GM12878 (cell line): ENCODE data around the gene KDM3B. TPM values are rescaled to one million over a fixed set of nuclear protein-coding genes. Genes with fewer than 3 reads are reported as not detected.

ENCODE experiments used
- ATAC-seq: fragments of 200-7000 bp; cut with Tn5 transposase; 3 replicates; pipeline ENCODE4 v1.9.1; 2020; ENCODE audit warnings: mild to moderate bottlenecking, moderate library complexity
- BruUV-seq: library from RNA; stranded (reverse); fragments of 400-500 nt; replicated peaks from 2 replicates; lab custom pipeline; 2021; lab: Mats Ljungman, UMichigan
- CTCF ChIA-PET: fragments of 300-600 bp; sonication (Branson Sonifier 250); formaldehyde crosslinking; extraction: SDS; loops from one replicate; lab custom pipeline; 2021; ENCODE audit warnings: inconsistent platforms; lab: Yijun Ruan, JAX
- POLR2A ChIA-PET: fragments of 350-600 bp; formaldehyde crosslinking; extraction: SDS; loops from one replicate; lab custom pipeline; 2021; ENCODE audit warnings: inconsistent platforms; lab: Charles Lee
- RAD21 ChIA-PET: fragments of 300-600 bp; sonication (Branson Sonifier 250); formaldehyde crosslinking; loops from one replicate; lab custom pipeline; 2023; ENCODE audit warnings: antibody characterized with exemption; ENCODE audit not compliant: unreplicated experiment; lab: Charles Lee
- SMC1A ChIA-PET: fragments of 300-600 bp; sonication (Branson Sonifier 250); formaldehyde crosslinking; loops from one replicate; lab custom pipeline; 2023; ENCODE audit not compliant: unreplicated experiment, uncharacterized antibody; lab: Charles Lee
- DNase-seq: peaks from one replicate; pipeline ENCODE4 v3.0.0-alpha.2; 2011; ENCODE audit warnings: low read depth, low spot score
- FAIRE-seq: peaks from 3 replicates; lab custom pipeline; 2011; peaks lifted over from hg19 to GRCh38; lab: Jason Lieb, UNC
- H2AFZ ChIP-seq: 2 replicates; pipeline ENCODE4 v1.6.0; 2011; ENCODE audit warnings: low read depth, low read length, control low read depth; ENCODE audit not compliant: control insufficient read depth
- H3K27ac ChIP-seq: 2 replicates; pipeline ENCODE4 v1.5.1; 2011; ENCODE audit warnings: control low read depth; ENCODE audit not compliant: control insufficient read depth, insufficient read depth
- H3K27me3 ChIP-seq, 2 experiments: replicated peaks in 1 of 2; 2 replicates each; pipeline versions ENCODE4 v1.6.0 to v1.6.1; 2011; ENCODE audit warnings: low read length in 1 of 2; ENCODE audit not compliant: control insufficient read depth in 2 of 2, insufficient read depth in 2 of 2
- H3K36me3 ChIP-seq, 2 experiments: 2 replicates each; pipeline ENCODE4 v1.5.1; 2011; ENCODE audit warnings: low read length in 1 of 2; ENCODE audit not compliant: control insufficient read depth in 2 of 2, insufficient read depth in 2 of 2
- H3K4me1 ChIP-seq: 2 replicates; pipeline ENCODE4 v1.6.1; 2011; ENCODE audit warnings: mild to moderate bottlenecking, low read length, moderate library complexity, mixed read lengths; ENCODE audit not compliant: control insufficient read depth, insufficient read depth
- H3K4me2 ChIP-seq: 2 replicates; pipeline ENCODE4 v1.6.0; 2011; ENCODE audit warnings: control low read depth; ENCODE audit not compliant: control insufficient read depth, insufficient read depth
- H3K4me3 ChIP-seq: fragments of 200-600 bp; sonication (generic); 2 replicates; pipeline ENCODE4 v1.5.1; 2016
- H3K79me2 ChIP-seq: 2 replicates; pipeline ENCODE4 v1.6.0; 2011; ENCODE audit warnings: low read length; ENCODE audit not compliant: control insufficient read depth, insufficient read depth
- H3K9ac ChIP-seq: 2 replicates; pipeline ENCODE4 v1.8.0; 2011; ENCODE audit warnings: low read length, control low read depth, mixed read lengths; ENCODE audit not compliant: control insufficient read depth, insufficient read depth
- H3K9me3 ChIP-seq: replicated peaks from 3 replicates; pipeline ENCODE4 v1.5.1; 2011; ENCODE audit warnings: mild to moderate bottlenecking, low read length; ENCODE audit not compliant: control insufficient read depth, insufficient read depth
- H4K20me1 ChIP-seq: 2 replicates; pipeline ENCODE4 v1.6.0; 2011; ENCODE audit not compliant: control insufficient read depth, insufficient read depth
- ATF3 ChIP-seq: IDR thresholded peaks from 2 replicates; pipeline ENCODE4 v1.6.1; 2011; ENCODE audit warnings: low read depth, mild to moderate bottlenecking, low read length, moderate library complexity, borderline replicate concordance; ENCODE audit errors: extremely low read depth
- BRCA1 ChIP-seq: IDR thresholded peaks from 2 replicates; pipeline ENCODE4 v1.6.1; 2011; ENCODE audit warnings: low read depth, low read length, improper control_type of control experiment
- CHD2 ChIP-seq: IDR thresholded peaks from 2 replicates; pipeline ENCODE4 v1.6.1; 2011; ENCODE audit warnings: low read depth, low read length, improper control_type of control experiment, borderline replicate concordance
- CREB1 ChIP-seq: IDR thresholded peaks from 2 replicates; pipeline ENCODE4 v1.6.1; 2012; ENCODE audit warnings: low read depth, mild to moderate bottlenecking, inconsistent platforms
- GABPA ChIP-seq: IDR thresholded peaks from 2 replicates; pipeline ENCODE4 v1.6.1; 2014; ENCODE audit warnings: antibody characterized with exemption, low read depth, mild to moderate bottlenecking, inconsistent platforms
- IKZF2 ChIP-seq, 2 experiments: fragments of 450-650 bp; IDR thresholded peaks; 2 replicates each; pipeline ENCODE4 v1.6.1; 2017; ENCODE audit warnings: mild to moderate bottlenecking in 2 of 2, moderate library complexity in 2 of 2
- NKRF ChIP-seq: fragments of 450-650 bp; conservative IDR thresholded peaks from 2 replicates; pipeline ENCODE4 v1.6.1; 2017; ENCODE audit warnings: mild to moderate bottlenecking, moderate library complexity
- RCOR1 ChIP-seq: conservative IDR thresholded peaks from 2 replicates; pipeline ENCODE4 v1.6.1; 2012; ENCODE audit warnings: low read depth, low read length, improper control_type of control experiment
- SRF ChIP-seq, 2 experiments: IDR thresholded peaks; 2 replicates each; pipeline ENCODE4 v1.6.1; 2011; ENCODE audit warnings: low read depth in 2 of 2, low read length in 2 of 2, mild to moderate bottlenecking in 1 of 2, moderate library complexity in 1 of 2
- TAF1 ChIP-seq: IDR thresholded peaks from 2 replicates; pipeline ENCODE4 v1.6.1; 2011; ENCODE audit warnings: mild to moderate bottlenecking, low read depth, low read length, borderline replicate concordance
- USF1 ChIP-seq: IDR thresholded peaks from 2 replicates; pipeline ENCODE4 v1.6.1; 2011; ENCODE audit warnings: borderline replicate concordance, low read depth, mild to moderate bottlenecking, moderate library complexity, mixed read lengths, low read length; ENCODE audit not compliant: insufficient read depth; ENCODE audit errors: extremely low read length
- WRNIP1 ChIP-seq: IDR thresholded peaks from 2 replicates; pipeline ENCODE4 v1.6.1; 2011; ENCODE audit warnings: low read depth, low read length, improper control_type of control experiment, borderline replicate concordance
- ZNF217 ChIP-seq: fragments of 450-650 bp; IDR thresholded peaks from 2 replicates; pipeline ENCODE4 v1.6.1; 2017; ENCODE audit warnings: antibody characterized with exemption, mild to moderate bottlenecking
- ZNF24 ChIP-seq: fragments of 450-650 bp; IDR thresholded peaks from 2 replicates; pipeline ENCODE4 v1.6.1; 2017; ENCODE audit warnings: antibody characterized with exemption, mild to moderate bottlenecking
- ZNF687 ChIP-seq: fragments of 450-650 bp; IDR thresholded peaks from 2 replicates; pipeline ENCODE4 v1.6.1; 2017; ENCODE audit warnings: mild to moderate bottlenecking, moderate library complexity
- WGBS: methylation state at CpG from one replicate; pipeline ENCODE4 v1.1.6; 2016; ENCODE audit warnings: low lambda C conversion rate; ENCODE audit not compliant: insufficient replicate concordance, insufficient coverage; ENCODE audit errors: missing lambda C conversion rate; 5-methylcytosine and 5-hydroxymethylcytosine counted together
- in situ Hi-C: fragments of 300-500 bp; cut with MboI; formaldehyde crosslinking; loops from 9 replicates; pipeline ENCODE4 v1.14.3; 2018; ENCODE audit warnings: mixed read lengths
- intact Hi-C: fragments of 100-400 bp; cut with micrococcal nuclease; formaldehyde crosslinking; loops from one replicate; pipeline ENCODE4 v1.14.2; 2022; ENCODE audit not compliant: unreplicated experiment
- polyA plus RNA-seq, 11 experiments: library from polyadenylated mRNA; depleted of rRNA in 4 of 11; unstranded in 6 of 11; stranded (reverse) in 5 of 11; fragments of >200 nt; fragmentation: Nextera tagmentation in 4 of 11; fragmentation: Illumina TruSeq in 1 of 11; extraction: Ambion mirVana in 4 of 11; extraction: Trizol in 1 of 11; gene quantifications; 1 replicate in 1 of 11; 2 replicates in 10 of 11; pipeline versions ENCODE4 v1.2.1 to v1.2.3, GENCODE V29; 2011 to 2016; ENCODE audit warnings: inconsistent platforms in 2 of 11, missing spikeins in 2 of 11, low read depth in 1 of 11
- total RNA-seq, 4 experiments: library from RNA; depleted of rRNA in 3 of 4; stranded (reverse); fragments of >200 nt in 3 of 4; fragmentation: Illumina TruSeq in 1 of 4; extraction: Trizol in 1 of 4; gene quantifications; 2 replicates each; pipeline versions ENCODE4 v1.2.1 to v1.2.3, GENCODE V29; 2013 to 2021

The KDM3B gene
- total and polyA plus RNA-seq, 10 of the 15 experiments (the other 5 are each of a cell fraction or from before 2014, with no cell fraction given) = 8.5 to 45.7 (median 29.0) TPM

- WGBS = 0% methylated on average over 1 of the region's 22 CpGs
- RAD21 ChIA-PET = interaction anchor here (0.7 to 2.4 kb wide), 7 partner anchors 11 to 127 kb away, joined by 3 to 22 read pairs (median 3); partner anchors contain the start of genes CDC23, EGR1, KDM3B and REEP2
- intact Hi-C loops = loop anchor here (5.0 kb wide), 2 partner anchors 161 to 204 kb away; partner anchors contain the start of genes BRD8, ETF1 and KIF20A
- TF ChIP-seq ATF3 (no peak), TAF1 (no peak), SRF (IDR thresholded peaks at IDR 0.05; ENCODE audit: low read depth in 2 of 2, low read length in 2 of 2) (no peak), ZNF687 (0 out of 2 replicates have a peak, but pooled peaks have one; percentile 9), IKZF2 (IDR thresholded peaks at IDR 0.05) (peak in 1 of 2 experiments; percentile 38; a peak in 2 of 4 replicates), ZNF24 (peak; percentile 64; the same call in 1 of the 2 replicates), CREB1 (no peak), GABPA (no peak), ZNF217 (no peak), CHD2 (peak; percentile 90), NKRF (peak; percentile 68; the same call in 1 of the 2 replicates), USF1 (peak; percentile 2), RCOR1 (no peak), WRNIP1 (no peak), BRCA1 (no peak)
Observed at GRCh38 chr5:138338411-138339090, 13.9 kb upstream of the KDM3B start.

More at GRCh38 chr5:138338411-138339090, 13.9 kb upstream of the KDM3B start:
- DNase-seq (no peak), FAIRE-seq (no peak), ATAC-seq (peak; percentile 23)
- H3K79me2 ChIP-seq = peaks cover 35% of the 10 kb centered on the region
- peak overlapping the region; percentile 90 for H3K4me3 ChIP-seq
- H3K9me3 ChIP-seq = no peaks in the 10 kb centered on the region
- H3K9ac ChIP-seq = peak overlapping the region; percentile 82
- H4K20me1 ChIP-seq = 0 out of 2 replicates have a peak, but pooled peaks cover 3% of the 10 kb centered on the region
- SMC1A ChIA-PET = interaction anchor here (1.0 to 6.1 kb wide), 5 partner anchors 13 to 161 kb away, joined by 3 to 102 read pairs (median 3); partner anchors contain the start of genes BRD8, KDM3B and KIF20A
- peak overlapping the region; percentile 73 for H3K4me2 ChIP-seq
- H2AFZ ChIP-seq = peak overlapping the region; percentile 96; the same call in 1 of the 2 replicates
- peak overlapping the region; percentile 96 for H3K27ac ChIP-seq
- CTCF ChIA-PET = interaction anchor here (0.6 to 9.1 kb wide), 8 partner anchors 9 to 238 kb away, joined by 3 to 266 read pairs (median 3); partner anchors contain the start of genes EGR1, KDM3B and REEP2
- no TSS peak for BruUV-seq
- H3K36me3 ChIP-seq = peaks cover 0 to 3% of the 10 kb centered on the region in 2 experiments; a peak in 2 of 4 replicates
- H3K27me3 ChIP-seq = no peaks in the 10 kb centered on the region
- in situ Hi-C loops = no loop called here
- no peaks in the 10 kb centered on the region for H3K4me1 ChIP-seq
- POLR2A ChIA-PET = interaction anchor here (0.5 to 10.1 kb wide), 12 partner anchors 7 to 1060 kb away, joined by 3 to 143 read pairs (median 4); partner anchors contain the start of genes BRD8, CDC25C, ETF1 and HSPA9
